ENCODE results near the gene INCENP. TPM values are rescaled to one million over a fixed set of nuclear protein-coding genes. Genes with fewer than 3 reads are reported as not detected.

Gene INCENP
- total RNA-seq, 3 donors from 2014 or later (not counting 1 experiment from before 2014, with no cell fraction given): 24.4 to 47.6 (median 27.3) TPM

GRCh38 chr11:62181097-62181496 lies 57.3 kb downstream of the INCENP start:
- H3K9me3 ChIP-seq (ENCODE audit: control insufficient read depth, insufficient read depth, low read length): no peaks in the 10 kb centered on the region
- Mint-ChIP-seq H3K36me3 (no peaks in the 10 kb centered on the region), H3K27ac (no peak overlapping the region), H3K4me3 (no peak overlapping the region), H3K9me3 (no peaks in the 10 kb centered on the region), H3K27me3 (ENCODE audit: low read depth in 2 of 2) (peaks cover 11 to 25% of the 10 kb centered on the region in 2 donors), H3K4me1 (no peaks in the 10 kb centered on the region)
- DNase-seq (no peak), ATAC-seq (no peak)
- H3K36me3 ChIP-seq (ENCODE audit: control insufficient read depth, insufficient read depth, low read length): no peaks in the 10 kb centered on the region
- no peaks in the 10 kb centered on the region for H3K4me1 ChIP-seq (ENCODE audit: control insufficient read depth, insufficient read depth, low read length)
- H3K27me3 ChIP-seq (ENCODE audit: control insufficient read depth, insufficient read depth, low read length): peaks cover 1% of the 10 kb centered on the region
- H3K4me3 ChIP-seq (ENCODE audit: low read length): no peak overlapping the region
- TF ChIP-seq CTCF (IDR thresholded peaks at IDR 0.05): no peak
- 87% methylated on average over 2 of the region's 2 CpGs for WGBS (ENCODE audit: insufficient coverage)
- intact Hi-C loops (cut with micrococcal nuclease): no loop called here
- H3K27ac ChIP-seq (ENCODE audit: low read length): no peak overlapping the region

GRCh38 chr11:62182147-62182891 lies 58.5 kb downstream of the INCENP start:
- H3K27me3 Mint-ChIP-seq (ENCODE audit: low read depth in 2 of 2): peaks cover 11 to 25% of the 10 kb centered on the region in 2 donors
- H3K27ac Mint-ChIP-seq: no peak overlapping the region
- intact Hi-C loops (cut with micrococcal nuclease): no loop called here
- Histone ChIP-seq H3K4me1 (ENCODE audit: control insufficient read depth, insufficient read depth, low read length) (no peaks in the 10 kb centered on the region), H3K27me3 (ENCODE audit: control insufficient read depth, insufficient read depth, low read length) (no peaks in the 10 kb centered on the region), H3K36me3 (ENCODE audit: control insufficient read depth, insufficient read depth, low read length) (no peaks in the 10 kb centered on the region), H3K4me3 (ENCODE audit: low read length) (no peak overlapping the region), H3K9me3 (ENCODE audit: control insufficient read depth, insufficient read depth, low read length) (no peaks in the 10 kb centered on the region), H3K27ac (ENCODE audit: low read length) (no peak overlapping the region)
- no peak for TF ChIP-seq CTCF (IDR thresholded peaks at IDR 0.05)
- H3K4me3 Mint-ChIP-seq: no peak overlapping the region
- ATAC-seq (no peak), DNase-seq (no peak)
- H3K36me3 Mint-ChIP-seq: no peaks in the 10 kb centered on the region
- H3K4me1 Mint-ChIP-seq: no peaks in the 10 kb centered on the region
- H3K9me3 Mint-ChIP-seq: no peaks in the 10 kb centered on the region
- WGBS (ENCODE audit: insufficient coverage): 60% methylated on average over 5 of the region's 8 CpGs

GRCh38 chr11:62186195-62186594 lies 62.4 kb downstream of the INCENP start:
- intact Hi-C loops (cut with micrococcal nuclease): no loop called here

More at GRCh38 chr11:62186195-62186594, 62.4 kb downstream of the INCENP start:
- H3K27ac ChIP-seq (ENCODE audit: low read length): no peak overlapping the region
- Mint-ChIP-seq H3K4me3 (no peak overlapping the region), H3K9me3 (no peaks in the 10 kb centered on the region), H3K4me1 (no peaks in the 10 kb centered on the region), H3K27me3 (ENCODE audit: low read depth in 2 of 2) (peaks cover 21 to 43% of the 10 kb centered on the region in 2 donors), H3K27ac (no peak overlapping the region), H3K36me3 (no peaks in the 10 kb centered on the region)
- TF ChIP-seq CTCF (IDR thresholded peaks at IDR 0.05): no peak
- DNase-seq (no peak), ATAC-seq (no peak)
- no peaks in the 10 kb centered on the region for H3K36me3 ChIP-seq (ENCODE audit: control insufficient read depth, insufficient read depth, low read length)
- H3K9me3 ChIP-seq (ENCODE audit: control insufficient read depth, insufficient read depth, low read length): no peaks in the 10 kb centered on the region
- no peak overlapping the region for H3K4me3 ChIP-seq (ENCODE audit: low read length)
- H3K27me3 ChIP-seq (ENCODE audit: control insufficient read depth, insufficient read depth, low read length): no peaks in the 10 kb centered on the region
- 87% methylated on average over 2 of the region's 2 CpGs for WGBS (ENCODE audit: insufficient coverage)
- no peaks in the 10 kb centered on the region for H3K4me1 ChIP-seq (ENCODE audit: control insufficient read depth, insufficient read depth, low read length)

Measured in natural killer cell (primary cell).